ENCODE measurements around the gene OR10T2.
"Not testable (repeated sequence)": the region's sequence is repeated elsewhere in the genome, so short reads cannot be mapped to it uniquely, and the experiment has no call there.

The OR10T2 gene

DNA sequence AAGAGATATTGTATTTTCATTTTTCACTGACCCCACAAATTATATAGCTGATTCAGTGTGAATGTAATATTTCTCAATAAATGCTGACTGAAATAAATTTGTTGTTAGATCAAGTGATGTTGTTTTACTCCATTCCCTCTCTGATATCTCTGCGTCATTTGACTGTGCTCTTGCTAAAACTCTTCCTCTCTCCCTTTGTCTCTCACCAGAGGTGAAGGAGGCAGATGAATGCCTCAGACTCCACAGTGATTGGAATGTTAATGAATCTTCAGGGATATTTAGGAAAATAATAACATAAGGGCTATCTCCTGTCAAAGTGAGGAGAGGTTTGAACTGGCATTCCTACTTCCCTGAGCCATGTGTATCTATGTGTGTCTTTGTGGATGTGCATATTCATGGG is 41.8 kb downstream of the OR10T2 start:
- Histone ChIP-seq H3K4me2 (no peak overlapping the region), H3K9ac (no peak overlapping the region), H3K9me3 (no peaks in the 10 kb centered on the region), H3K4me1 (peaks cover 15% of the 10 kb centered on the region), H3K27me3 (no peaks in the 10 kb centered on the region), H4K20me1 (no peaks in the 10 kb centered on the region), H3K36me3 (no peaks in the 10 kb centered on the region), H3K4me3 (no peak overlapping the region), H3K27ac (no peak overlapping the region)
- TF ChIP-seq Cebpa-rat (IDR thresholded peaks at IDR 0.05): no peak

DNA sequence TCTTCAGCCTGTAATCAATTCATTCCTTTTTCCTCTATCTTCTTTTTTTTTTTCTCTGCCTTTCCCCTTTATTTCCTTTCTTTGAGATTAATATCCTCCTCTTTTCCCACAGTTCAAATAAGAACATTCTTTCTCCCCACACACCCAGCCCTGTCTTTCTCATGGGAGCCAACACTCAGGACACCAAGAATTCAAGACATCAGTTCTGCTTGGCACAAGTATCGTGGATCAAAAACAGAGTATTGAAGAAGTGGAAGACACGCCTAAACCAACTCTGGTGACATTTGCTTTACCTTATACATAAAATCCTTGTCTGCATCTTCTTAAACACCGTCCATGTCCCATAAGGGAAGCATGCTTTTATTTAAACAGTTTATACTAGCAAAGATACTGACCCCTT is 42.6 kb downstream of the OR10T2 start:
- no peaks in the 10 kb centered on the region for H3K9me3 ChIP-seq
- no peaks in the 10 kb centered on the region for H3K27me3 ChIP-seq
- no peak overlapping the region for H3K9ac ChIP-seq
- no peaks in the 10 kb centered on the region for H3K36me3 ChIP-seq
- TF ChIP-seq Cebpa-rat (IDR thresholded peaks at IDR 0.05): no peak
- no peak overlapping the region for H3K27ac ChIP-seq
- no peak overlapping the region for H3K4me3 ChIP-seq
- H4K20me1 ChIP-seq: no peaks in the 10 kb centered on the region
- H3K4me2 ChIP-seq: no peak overlapping the region
- peaks cover 15% of the 10 kb centered on the region for H3K4me1 ChIP-seq

GRCh38 chr1:158355773-158356285 is 43.4 kb downstream of the OR10T2 start:
- peaks cover 15% of the 10 kb centered on the region for H3K4me1 ChIP-seq
- no peaks in the 10 kb centered on the region for H4K20me1 ChIP-seq
- no peaks in the 10 kb centered on the region for H3K36me3 ChIP-seq
- H3K9me3 ChIP-seq: no peaks in the 10 kb centered on the region
- no peak overlapping the region for H3K4me2 ChIP-seq
- no peak for TF ChIP-seq Cebpa-rat (IDR thresholded peaks at IDR 0.05)
- H3K27ac ChIP-seq: no peak overlapping the region
- no peak overlapping the region for H3K9ac ChIP-seq
- no peaks in the 10 kb centered on the region for H3K27me3 ChIP-seq
- no peak overlapping the region for H3K4me3 ChIP-seq

DNA sequence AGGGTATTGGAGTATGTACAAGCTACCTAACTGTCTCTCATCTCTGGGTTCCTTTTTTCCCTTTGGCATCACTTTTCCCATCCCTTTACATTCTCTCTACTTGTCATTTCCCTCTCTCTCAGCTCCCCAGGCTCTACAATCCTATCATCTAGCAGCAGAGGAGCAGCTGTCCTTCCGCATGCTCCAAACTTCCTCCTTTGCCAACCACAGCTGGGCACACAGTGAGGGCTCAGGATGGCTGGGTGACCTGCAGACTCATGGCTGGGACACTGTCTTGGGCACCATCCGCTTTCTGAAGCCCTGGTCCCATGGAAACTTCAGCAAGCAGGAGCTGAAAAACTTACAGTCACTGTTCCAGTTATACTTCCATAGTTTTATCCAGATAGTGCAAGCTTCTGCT is 45.0 kb downstream of the OR10T2 start:
- no peak for TF ChIP-seq Cebpa-rat (IDR thresholded peaks at IDR 0.05)
- no peak overlapping the region for H3K4me3 ChIP-seq
- H3K27me3 ChIP-seq: no peaks in the 10 kb centered on the region
- peak overlapping the region; percentile 60 for H3K4me2 ChIP-seq
- peaks cover 21% of the 10 kb centered on the region for H3K4me1 ChIP-seq
- peak overlapping the region; percentile 8; the same call in 1 of the 2 replicates for H3K27ac ChIP-seq
- no peaks in the 10 kb centered on the region for H3K36me3 ChIP-seq
- H4K20me1 ChIP-seq: no peaks in the 10 kb centered on the region
- no peaks in the 10 kb centered on the region for H3K9me3 ChIP-seq
- no peak overlapping the region for H3K9ac ChIP-seq

DNA sequence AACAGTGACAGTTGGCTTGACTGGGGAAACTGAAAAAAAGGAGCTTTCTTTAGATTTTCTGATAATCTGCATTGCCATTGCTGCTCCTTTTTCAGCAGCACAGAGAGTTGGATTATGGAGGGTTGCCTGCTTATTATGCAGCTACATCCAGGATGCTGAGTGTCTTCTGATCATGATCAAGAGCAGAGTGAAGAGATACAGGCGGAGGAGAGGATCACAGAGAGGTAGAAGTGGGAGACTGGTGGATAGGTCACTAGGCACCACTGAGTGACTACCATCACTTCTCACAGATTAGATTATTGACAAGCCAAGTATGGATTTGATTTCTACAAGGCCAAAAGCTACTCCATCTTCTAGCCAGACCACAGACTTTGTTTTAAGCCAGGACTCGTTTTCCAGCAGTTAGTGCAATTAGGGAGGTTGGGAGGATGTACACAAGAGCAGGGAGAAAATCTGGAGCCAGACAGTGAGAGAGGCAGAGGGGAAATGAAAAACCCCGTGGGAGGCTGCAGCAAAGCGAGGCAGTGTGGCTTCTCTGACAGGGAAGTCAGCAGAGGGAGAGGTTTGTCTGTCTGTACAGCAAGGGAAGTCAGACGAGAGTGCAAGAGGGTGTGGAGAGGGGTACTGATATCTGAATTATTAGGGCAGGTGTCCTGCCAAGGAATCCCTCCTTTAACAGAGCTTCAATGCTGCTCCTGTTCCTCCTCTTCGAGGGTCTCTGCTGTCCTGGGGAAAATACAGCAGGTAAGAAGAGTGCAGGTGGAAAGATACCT is 45.8 kb downstream of the OR10T2 start, which contains the start of gene CD1E:
TSS of gene CD1E (plus strand) at position 592 of the 773 bp plus-strand sequence. CDS start at position 687, 95 bp downstream.
- H3K4me2 ChIP-seq: peak within 1 kb of the TSS; percentile 60
- H3K9ac ChIP-seq: peak within 1 kb of the TSS; percentile 28; the same call in 1 of the 2 replicates
- no peak within 1 kb of the TSS for H3K4me3 ChIP-seq

GRCh38 chr1:158348946-158349345 is 50.3 kb downstream of the OR10T2 start:
- not testable (repeated sequence) for H3K27ac ChIP-seq, H3K36me3 ChIP-seq, H3K27me3 ChIP-seq, H4K20me1 ChIP-seq, H3K4me3 ChIP-seq, H3K4me2 ChIP-seq, H3K9ac ChIP-seq
- Histone ChIP-seq H3K4me1 (peaks cover 15% of the 10 kb centered on the region), H3K9me3 (peaks cover 19% of the 10 kb centered on the region)

More for the DNA sequence above, 45.8 kb downstream of the OR10T2 start, which contains the start of gene CD1E:
- Histone ChIP-seq H3K27me3 (no peaks in the 10 kb centered on the region), H3K36me3 (no peaks in the 10 kb centered on the region), H4K20me1 (no peaks in the 10 kb centered on the region), H3K9me3 (peaks cover 5% of the 10 kb centered on the region; the same call in 1 of the 2 replicates), H3K27ac (peak within 1 kb of the TSS; percentile 8), H3K4me1 (peaks cover 21% of the 10 kb centered on the region)
- TF ChIP-seq Cebpa-rat (IDR thresholded peaks at IDR 0.05): no peak

All from BLaER1 (cell line).